Muscle of back (tissue), 11 donors: ENCODE data around the gene TXNDC2. TPM values are rescaled to one million over a fixed set of nuclear protein-coding genes. Genes with fewer than 3 reads are reported as not detected.
"Not testable (repeated sequence)": the region's sequence is repeated elsewhere in the genome, so short reads cannot be mapped to it uniquely, and the experiment has no call there.

Source experiments
- DNase-seq, 3 donors: peaks; one replicate each; pipeline versions ENCODE4 v3.0.0 to v3.0.0-alpha.2; 2013
- polyA plus RNA-seq, 10 donors: library from polyadenylated mRNA; unstranded; fragments of 120-200 nt; gene quantifications; one replicate each; pipeline ENCODE4 v1.2.1, GENCODE V29; 2013; ENCODE audit not compliant: insufficient read length in 10 of 10

Gene TXNDC2
- polyA plus RNA-seq, 10 donors = 0.04 to 0.12 (median 0.09) TPM; not detected in 4

GRCh38 chr18:9884090-9884489, 1.7 kb upstream of the TXNDC2 start:
- no peak for DNase-seq

- no peak for DNase-seq
Observed at GRCh38 chr18:9884532-9885140, 1.1 kb upstream of the TXNDC2 start.

DNA sequence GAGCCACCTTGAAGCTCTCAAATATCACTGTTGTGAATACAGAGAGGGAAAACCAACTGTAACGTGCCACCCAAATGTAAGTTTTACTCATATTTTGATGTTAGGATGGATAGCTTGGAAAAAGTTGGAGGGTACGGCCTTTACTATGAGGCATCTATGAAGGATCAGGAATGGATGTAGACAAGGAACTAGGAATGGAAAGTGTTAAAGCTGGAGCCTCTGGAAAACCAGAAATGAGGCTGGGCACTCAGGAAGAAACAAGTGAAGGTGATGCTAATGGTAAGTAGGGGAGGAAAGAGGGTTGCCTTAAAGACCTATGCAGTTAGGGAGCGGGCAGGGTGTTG, 204 bp downstream of the TXNDC2 start:
- DNase-seq = no peak

- no peak for DNase-seq
Observed at GRCh38 chr18:9887992-9888391, 2.2 kb downstream of the TXNDC2 start.

- DNase-seq = no peak
Observed at GRCh38 chr18:9890196-9890595, 4.4 kb downstream of the TXNDC2 start.

GRCh38 chr18:9890957-9891356, 5.2 kb downstream of the TXNDC2 start:
- no peak for DNase-seq

DNA sequence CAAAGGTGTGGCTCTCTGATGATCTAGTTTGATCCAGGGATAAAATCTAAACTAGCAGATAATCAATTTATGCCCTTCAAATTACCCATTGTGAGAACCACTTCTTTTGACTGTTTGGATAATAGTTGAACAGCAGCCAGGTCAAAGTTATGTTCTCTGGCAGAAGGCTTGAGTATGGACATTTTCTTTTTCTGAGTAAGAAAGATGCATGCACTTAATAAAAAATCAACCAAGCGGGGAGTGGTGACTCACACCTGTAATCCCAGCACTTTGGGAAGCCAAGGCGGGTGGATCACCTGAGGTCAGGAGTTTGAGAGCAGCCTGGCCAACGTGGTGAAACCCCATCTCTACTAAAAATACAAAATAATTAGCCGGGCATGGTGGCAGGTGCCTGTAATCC, 5.7 kb downstream of the TXNDC2 start:
- not testable (repeated sequence) for DNase-seq

GRCh38 chr18:9894454-9895068, 8.8 kb downstream of the TXNDC2 start:
- no peak for DNase-seq

DNA sequence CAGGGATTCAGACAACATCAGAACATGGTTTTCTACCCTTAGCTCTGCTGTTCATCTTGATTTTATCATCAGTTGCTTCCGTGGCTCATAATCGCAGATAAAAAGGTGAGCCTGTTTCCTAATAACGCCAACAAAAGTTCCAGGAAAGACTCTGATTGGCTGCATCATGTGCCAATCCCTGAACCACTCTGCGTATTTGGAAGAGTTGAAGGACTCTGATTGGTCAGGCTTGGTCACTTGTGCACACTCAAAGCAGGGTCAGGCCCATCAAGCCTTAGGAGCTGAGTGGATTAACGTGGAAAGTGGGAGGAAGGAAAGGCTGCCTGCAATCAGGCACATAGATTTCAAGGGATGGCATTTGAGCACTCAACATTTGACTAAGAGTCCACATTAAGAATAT, 11.4 kb downstream of the TXNDC2 start:
- no peak for DNase-seq

DNA sequence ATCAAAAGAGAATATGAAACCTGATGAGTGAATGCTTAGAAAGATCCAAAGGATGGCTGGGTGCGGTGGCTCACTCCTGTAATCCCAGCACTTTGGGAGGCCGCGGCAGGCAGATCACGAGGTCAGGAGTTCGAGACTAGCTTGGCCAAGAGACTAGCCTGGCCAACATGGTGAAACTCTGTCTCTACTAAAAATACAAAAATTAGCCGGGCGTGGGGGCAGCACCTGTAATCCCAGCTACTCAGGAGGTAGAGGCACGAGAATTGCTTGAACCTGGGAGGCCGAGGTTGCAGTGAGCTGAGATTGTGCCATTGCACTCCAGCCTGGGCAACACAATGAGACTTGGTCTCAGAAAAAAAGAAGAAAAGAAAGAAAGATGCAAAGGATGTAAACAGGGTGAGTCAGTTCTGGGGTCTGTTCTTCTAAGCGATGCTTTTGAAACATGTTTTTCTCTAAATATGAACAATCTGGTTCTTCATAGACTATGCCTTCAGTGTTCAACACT, 12.1 kb downstream of the TXNDC2 start:
- DNase-seq = not testable (repeated sequence)

- DNase-seq = no peak
Observed at GRCh38 chr18:9898792-9899549, 13.2 kb downstream of the TXNDC2 start.

GRCh38 chr18:9899550-9899930, 13.8 kb downstream of the TXNDC2 start:
- DNase-seq = not testable (repeated sequence)

DNA sequence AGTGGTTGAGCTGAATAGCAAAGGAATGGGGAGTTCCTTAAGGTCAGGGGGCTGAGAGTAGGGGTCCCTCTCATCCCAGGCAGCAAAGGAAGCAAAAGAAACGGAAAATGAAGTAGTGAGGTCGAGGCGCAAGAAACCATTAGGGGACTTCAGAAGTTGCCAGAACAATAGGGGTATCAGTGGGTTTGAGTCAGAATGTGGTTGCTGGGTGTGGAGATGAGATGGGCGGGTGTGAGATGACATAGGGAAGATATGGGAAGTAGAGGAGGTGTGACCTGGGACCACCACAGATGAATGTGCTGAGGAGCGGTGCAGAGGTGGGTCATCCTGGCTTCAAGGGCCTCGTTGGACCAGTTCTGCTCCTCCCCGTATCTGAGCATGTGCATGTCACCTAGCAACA, 14.9 kb downstream of the TXNDC2 start:
- DNase-seq = no peak

- no peak for DNase-seq
Observed at GRCh38 chr18:9901377-9901776, 15.6 kb downstream of the TXNDC2 start.

DNA sequence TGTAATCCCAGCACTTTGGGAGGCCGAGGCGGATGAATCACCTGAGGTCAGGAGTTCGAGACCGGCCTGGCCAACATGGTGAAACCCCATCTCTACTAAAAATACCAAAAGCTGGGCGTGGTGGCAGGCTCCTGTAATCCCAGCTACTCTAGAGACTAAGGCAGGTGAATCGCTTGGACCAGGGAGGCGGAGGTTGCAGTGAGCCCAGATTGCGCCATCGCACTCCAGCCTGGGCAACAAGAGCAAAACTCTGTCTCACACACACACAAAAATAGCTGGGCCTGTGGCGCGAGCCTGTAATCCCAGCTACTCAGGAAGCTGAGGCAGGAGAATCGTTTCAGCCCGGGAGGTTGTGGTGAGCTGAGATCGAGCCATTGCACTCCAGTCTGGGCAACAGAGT, 16.5 kb downstream of the TXNDC2 start:
- not testable (repeated sequence) for DNase-seq

DNA sequence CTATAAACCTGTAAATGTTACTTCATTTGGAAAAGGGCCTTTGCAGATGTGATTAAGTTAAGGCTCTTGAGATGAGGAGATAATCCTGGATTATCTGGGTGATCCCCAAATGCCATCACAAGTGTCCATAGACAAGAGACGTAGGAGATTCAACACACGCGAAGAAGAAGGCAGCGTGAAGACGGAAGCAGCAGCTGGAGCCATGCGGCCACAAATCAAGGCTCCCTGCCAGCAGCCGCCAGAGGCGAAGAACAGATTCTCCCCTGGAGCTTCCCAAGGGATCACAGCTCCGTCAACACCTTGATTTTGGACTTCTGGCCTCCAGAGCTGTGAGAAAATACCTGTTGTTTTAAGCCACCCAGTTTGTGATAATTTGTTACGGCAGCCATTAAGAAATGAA, 17.1 kb downstream of the TXNDC2 start:
- peak in 1 of 3 donors; percentile 34 for DNase-seq

- no peak for DNase-seq
Observed at GRCh38 chr18:9905401-9905922, 19.7 kb downstream of the TXNDC2 start.

GRCh38 chr18:9906481-9906880, 20.7 kb downstream of the TXNDC2 start:
- DNase-seq = no peak

DNA sequence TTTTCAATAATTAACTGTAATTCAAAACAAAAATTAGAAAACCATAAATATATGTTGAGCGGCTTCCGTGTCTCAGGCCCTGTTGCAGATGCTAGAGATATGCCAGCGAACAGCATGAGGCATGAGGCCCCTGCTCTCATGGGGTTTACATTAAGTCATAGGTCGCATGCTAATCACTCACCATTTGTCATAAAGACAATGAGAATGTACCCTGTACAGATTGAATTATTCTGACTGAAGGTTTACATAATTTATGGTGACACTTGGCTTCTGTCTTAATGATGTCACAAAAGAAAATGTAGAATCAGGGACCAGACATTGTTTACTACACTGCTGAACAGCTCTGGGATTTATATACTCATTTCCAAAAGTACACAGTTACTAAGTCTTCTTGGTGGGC, 22.1 kb downstream of the TXNDC2 start:
- no peak for DNase-seq

DNA sequence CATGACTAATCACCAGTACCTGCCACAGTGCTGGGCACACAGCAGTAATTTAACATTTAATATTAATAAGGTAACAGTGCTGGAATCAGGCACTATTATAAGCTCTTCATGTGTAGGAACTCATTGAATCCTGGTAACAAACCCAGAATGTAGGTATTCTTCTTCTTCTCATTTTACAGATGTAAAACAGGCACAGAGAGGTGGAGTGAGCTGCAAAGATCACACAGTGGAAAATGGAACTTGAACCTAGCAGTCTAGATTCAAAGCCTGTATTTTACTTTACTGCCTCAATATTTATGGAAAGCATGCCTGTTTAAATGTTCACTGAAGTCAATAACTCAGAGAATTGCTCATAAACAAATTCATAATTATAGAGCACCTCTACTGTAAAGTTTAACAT, 24.3 kb downstream of the TXNDC2 start:
- no peak for DNase-seq

DNA sequence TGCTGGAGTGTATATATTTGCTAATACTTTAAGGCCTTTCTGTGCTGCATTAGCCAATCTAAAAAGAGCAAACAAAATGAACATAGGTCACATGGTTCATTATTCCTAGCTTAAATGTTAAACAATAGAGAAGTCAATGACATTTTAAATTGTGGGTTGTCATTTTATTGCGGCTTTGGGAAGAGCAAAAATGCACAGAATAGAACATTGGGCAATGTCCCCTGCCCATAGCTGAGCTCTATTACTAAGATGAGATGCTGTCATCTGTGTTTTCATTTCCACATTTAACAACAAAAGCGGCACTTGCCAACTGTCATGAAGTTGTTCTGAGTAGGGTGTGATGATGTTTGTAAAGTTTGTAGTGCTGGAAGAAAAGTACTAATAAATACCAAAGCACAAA, 24.9 kb downstream of the TXNDC2 start:
- no peak for DNase-seq

- no peak for DNase-seq
Observed at GRCh38 chr18:9911226-9911625, 25.5 kb downstream of the TXNDC2 start.

DNA sequence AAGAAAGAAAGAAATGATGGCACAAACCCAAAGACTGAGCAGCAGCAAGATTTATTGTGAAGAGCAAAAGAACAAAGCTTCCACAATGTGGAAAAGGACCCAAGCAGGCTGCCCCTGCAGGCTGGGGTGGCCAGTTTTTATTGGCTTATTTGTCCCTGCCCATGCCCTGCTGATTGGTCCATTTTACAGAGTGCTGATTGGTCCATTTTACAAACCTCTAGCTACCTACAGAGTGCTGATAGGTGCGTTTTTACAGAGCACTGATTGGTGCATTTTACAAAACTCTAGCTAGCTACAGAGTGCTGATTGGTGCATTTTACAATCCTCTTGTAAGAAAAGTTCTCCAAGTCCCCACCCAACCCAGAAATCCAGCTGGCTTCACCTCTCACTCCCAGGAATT, 26.5 kb downstream of the TXNDC2 start:
- DNase-seq = not testable (repeated sequence)
